NK-92 (cell line): Measurements from ENCODE around the gene PATJ.

ENCODE experiments used
- DNase-seq: peaks from one replicate; lab custom pipeline; 2025; ENCODE audit not compliant: unreplicated experiment; lab: John Stamatoyannopoulos, UW

The PATJ gene

GRCh38 chr1:62089570-62089969 lies 347.3 kb downstream of the PATJ start:
- no peak for DNase-seq

GRCh38 chr1:62090016-62090415 lies 347.7 kb downstream of the PATJ start:
- no peak for DNase-seq

- DNase-seq, result no peak
Measured at GRCh38 chr1:62092110-62092509, 349.8 kb downstream of the PATJ start.

- no peak for DNase-seq
Measured at GRCh38 chr1:62093261-62093660, 351.0 kb downstream of the PATJ start.

- no peak for DNase-seq
Measured at GRCh38 chr1:62097464-62097863, 355.2 kb downstream of the PATJ start.

GRCh38 chr1:62100442-62100841 lies 358.2 kb downstream of the PATJ start:
- no peak for DNase-seq

GRCh38 chr1:62103846-62104245 lies 361.6 kb downstream of the PATJ start:
- DNase-seq, result no peak

- DNase-seq, result no peak
Measured at GRCh38 chr1:62107923-62108322, 365.6 kb downstream of the PATJ start.

GRCh38 chr1:62109124-62109523 lies 366.8 kb downstream of the PATJ start:
- no peak for DNase-seq

GRCh38 chr1:62110198-62110817 lies 368.0 kb downstream of the PATJ start:
- no peak for DNase-seq

- DNase-seq, result no peak
Measured at GRCh38 chr1:62111084-62111483, 368.8 kb downstream of the PATJ start.

- no peak for DNase-seq
Measured at GRCh38 chr1:62113507-62113906, 371.2 kb downstream of the PATJ start.

- DNase-seq, result no peak
Measured at GRCh38 chr1:62117018-62117750, 374.9 kb downstream of the PATJ start.

GRCh38 chr1:62126579-62127290 lies 384.5 kb downstream of the PATJ start:
- no peak for DNase-seq

GRCh38 chr1:62128745-62129144 lies 386.5 kb downstream of the PATJ start:
- no peak for DNase-seq

GRCh38 chr1:62131093-62131725 lies 388.9 kb downstream of the PATJ start:
- DNase-seq, result no peak

GRCh38 chr1:62138029-62138428 lies 395.7 kb downstream of the PATJ start:
- DNase-seq, result no peak

- DNase-seq, result no peak
Measured at GRCh38 chr1:62139410-62139809, 397.1 kb downstream of the PATJ start.

- DNase-seq, result no peak
Measured at GRCh38 chr1:62140666-62141065, 398.4 kb downstream of the PATJ start.

GRCh38 chr1:62142496-62142895 lies 400.2 kb downstream of the PATJ start:
- no peak for DNase-seq

- DNase-seq, result no peak
Measured at GRCh38 chr1:62144238-62144831, 402.1 kb downstream of the PATJ start.
